H1 (cell line): ENCODE measurements around the gene SETX. TPM values are rescaled to one million over a fixed set of nuclear protein-coding genes. Genes with fewer than 3 reads are reported as not detected.

Experiments
- CTCF ChIA-PET: fragments of 300-600 bp; sonication (Branson Sonifier 250); formaldehyde crosslinking; loops from one replicate; lab custom pipeline; 2021; ENCODE audit not compliant: partially characterized antibody; lab: Charles Lee
- POLR2A ChIA-PET: fragments of 300-600 bp; sonication (Branson Sonifier 250); formaldehyde crosslinking; loops from one replicate; lab custom pipeline; 2021; ENCODE audit warnings: inconsistent platforms; ENCODE audit not compliant: partially characterized antibody; lab: Charles Lee
- DNase-seq, 2 experiments: peaks; one replicate each; pipeline versions ENCODE4 v3.0.0 to v3.0.0-alpha.2; 2010 to 2022; ENCODE audit warnings: low spot score in 2 of 2, low read depth in 1 of 2, mixed read lengths in 1 of 2
- FAIRE-seq: peaks from 2 replicates; lab custom pipeline; 2011; peaks lifted over from hg19 to GRCh38; lab: Jason Lieb, UNC
- H2AFZ ChIP-seq: 2 replicates; pipeline ENCODE4 v1.8.1; 2012; ENCODE audit warnings: low read length, inconsistent platforms
- H2AK5ac ChIP-seq: 2 replicates; pipeline ENCODE4 v1.6.1; 2013; ENCODE audit warnings: low read depth, low read length
- H2BK120ac ChIP-seq: replicated peaks from 2 replicates; pipeline ENCODE3; 2013; ENCODE audit warnings: low read depth, low read length, inconsistent platforms
- H2BK12ac ChIP-seq: 2 replicates; pipeline ENCODE4 v1.6.1; 2013; ENCODE audit warnings: low read depth, low read length
- H2BK15ac ChIP-seq: 2 replicates; pipeline ENCODE4 v1.6.1; 2013; ENCODE audit warnings: low read length
- H2BK20ac ChIP-seq: 2 replicates; pipeline ENCODE4 v1.6.1; 2013; ENCODE audit warnings: low read length
- H2BK5ac ChIP-seq: 2 replicates; pipeline ENCODE4 v1.6.1; 2013; ENCODE audit warnings: low read depth, low read length
- H3K14ac ChIP-seq: 2 replicates; pipeline ENCODE4 v1.6.1; 2013; ENCODE audit warnings: inconsistent platforms; ENCODE audit not compliant: insufficient read length
- H3K18ac ChIP-seq: 2 replicates; pipeline ENCODE4 v1.6.1; 2013; ENCODE audit warnings: low read length; ENCODE audit errors: extremely low read depth
- H3K23ac ChIP-seq: 2 replicates; pipeline ENCODE4 v1.6.1; 2013; ENCODE audit warnings: inconsistent platforms; ENCODE audit not compliant: insufficient read length
- H3K23me2 ChIP-seq: 2 replicates; pipeline ENCODE4 v1.6.1; 2013; ENCODE audit warnings: low read depth, low read length
- H3K27ac ChIP-seq: 2 replicates; pipeline ENCODE4 v1.6.1; 2011; ENCODE audit warnings: low read depth, low read length, inconsistent platforms
- H3K27me3 ChIP-seq, 4 experiments: replicated peaks in 1 of 4; 1 replicate in 1 of 4; 2 replicates in 3 of 4; pipeline versions ENCODE4 v1.6.1 to v1.8.1; 2011 to 2013; ENCODE audit warnings: low read length in 3 of 4, mild to moderate bottlenecking in 3 of 4, inconsistent platforms in 2 of 4, mixed read lengths in 2 of 4, moderate library complexity in 1 of 4; ENCODE audit not compliant: control insufficient read depth in 3 of 4, insufficient read depth in 3 of 4; ENCODE audit errors: extremely low read depth in 1 of 4
- H3K36me3 ChIP-seq, 4 experiments: 2 replicates each; pipeline versions ENCODE4 v1.6.1 to v1.8.1; 2011 to 2013; ENCODE audit warnings: mild to moderate bottlenecking in 4 of 4, low read length in 3 of 4, moderate library complexity in 2 of 4, control low read depth in 1 of 4, inconsistent platforms in 1 of 4; ENCODE audit not compliant: insufficient read depth in 4 of 4, control insufficient read depth in 2 of 4
- H3K4ac ChIP-seq: replicated peaks from 2 replicates; pipeline ENCODE3; 2013; ENCODE audit warnings: low read length, low read depth, mixed read lengths, inconsistent platforms; ENCODE audit not compliant: insufficient read length
- H3K4me1 ChIP-seq, 4 experiments: replicated peaks in 1 of 4; 1 replicate in 1 of 4; 2 replicates in 3 of 4; pipeline versions ENCODE4 v1.6.1 to v1.8.1; 2011 to 2013; ENCODE audit warnings: low read length in 3 of 4, inconsistent platforms in 2 of 4, mixed read lengths in 1 of 4; ENCODE audit not compliant: insufficient read depth in 4 of 4, control insufficient read depth in 3 of 4
- H3K4me2 ChIP-seq, 2 experiments: 2 replicates each; pipeline versions ENCODE4 v1.6.1 to v1.8.1; 2011 to 2013; ENCODE audit warnings: low read depth in 2 of 2, low read length in 2 of 2, control low read depth in 1 of 2, inconsistent platforms in 1 of 2, mild to moderate bottlenecking in 1 of 2; ENCODE audit not compliant: insufficient read depth in 1 of 2
- H3K4me3 ChIP-seq, 4 experiments: fragments of 200-600, 300-600 bp in 1 of 4; sonication (generic), shearing (Covaris generic), sonication (Bioruptor Twin) in 1 of 4; 2 replicates each; pipeline versions ENCODE4 v1.5.1 to v1.8.1; 2011 to 2016; ENCODE audit warnings: low read length in 4 of 4, low read depth in 3 of 4, control low read depth in 2 of 4, inconsistent platforms in 2 of 4, mild to moderate bottlenecking in 2 of 4, mixed read lengths in 1 of 4, moderate library complexity in 1 of 4; ENCODE audit not compliant: insufficient read depth in 2 of 4; ENCODE audit errors: extremely low read depth in 1 of 4
- H3K56ac ChIP-seq: replicated peaks from 2 replicates; pipeline ENCODE3; 2013; ENCODE audit warnings: low read depth, mild to moderate bottlenecking, mixed read lengths, low read length, inconsistent platforms; ENCODE audit not compliant: insufficient read length
- H3K79me1 ChIP-seq: 2 replicates; pipeline ENCODE4 v1.6.1; 2013; ENCODE audit warnings: low read depth, low read length, control low read depth
- H3K79me2 ChIP-seq, 2 experiments: 2 replicates each; pipeline versions ENCODE4 v1.6.1 to v1.8.1; 2012 to 2013; ENCODE audit warnings: low read length in 2 of 2, mild to moderate bottlenecking in 2 of 2, inconsistent platforms in 1 of 2; ENCODE audit not compliant: insufficient read depth in 2 of 2, control insufficient read depth in 1 of 2
- H3K9ac ChIP-seq, 4 experiments: replicated peaks in 1 of 4; 1 replicate in 1 of 4; 2 replicates in 3 of 4; pipeline versions ENCODE4 v1.6.1 to v1.8.1; 2011 to 2013; ENCODE audit warnings: low read depth in 3 of 4, low read length in 3 of 4, control low read depth in 2 of 4, mild to moderate bottlenecking in 2 of 4, moderate library complexity in 2 of 4, inconsistent platforms in 1 of 4; ENCODE audit errors: extremely low read depth in 1 of 4
- H3K9me3 ChIP-seq, 2 experiments: 2 replicates each; pipeline versions ENCODE4 v1.6.1 to v1.8.1; 2012 to 2013; ENCODE audit warnings: mild to moderate bottlenecking in 2 of 2, moderate library complexity in 2 of 2, control low read depth in 1 of 2, inconsistent platforms in 1 of 2, low read depth in 1 of 2, low read length in 1 of 2, mixed read lengths in 1 of 2; ENCODE audit not compliant: insufficient read depth in 2 of 2
- H4K20me1 ChIP-seq, 2 experiments: replicated peaks in 1 of 2; 2 replicates each; pipeline versions ENCODE3 to v1.8.1; 2011 to 2013; ENCODE audit warnings: inconsistent platforms in 2 of 2, low read length in 2 of 2, mild to moderate bottlenecking in 1 of 2; ENCODE audit not compliant: insufficient read depth in 2 of 2, control insufficient read depth in 1 of 2
- H4K5ac ChIP-seq: 2 replicates; pipeline ENCODE4 v1.6.1; 2013; ENCODE audit warnings: low read length, low read depth, mixed read lengths, inconsistent platforms; ENCODE audit not compliant: insufficient read length
- H4K8ac ChIP-seq: 2 replicates; pipeline ENCODE4 v1.8.0; 2013; ENCODE audit warnings: mild to moderate bottlenecking, moderate library complexity, low read length, inconsistent platforms; ENCODE audit not compliant: insufficient read depth; ENCODE audit errors: extremely low read depth
- H4K91ac ChIP-seq: replicated peaks from 2 replicates; pipeline ENCODE3; 2013; ENCODE audit warnings: low read length, mixed read lengths, inconsistent platforms; ENCODE audit not compliant: insufficient read length
- CBX8 ChIP-seq: fragments of 300-800, 300-1000 bp; sonication (generic); IDR thresholded peaks from 2 replicates; pipeline ENCODE4 v1.7.1; 2016; ENCODE audit warnings: low read depth, low read length, borderline replicate concordance
- CHD2 ChIP-seq: IDR thresholded peaks from 2 replicates; pipeline ENCODE4 v1.6.1; 2012; ENCODE audit warnings: low read length, improper control_type of control experiment
- CTCF ChIP-seq, 3 experiments: IDR thresholded peaks; 1 replicate in 2 of 3; 2 replicates in 1 of 3; pipeline versions ENCODE4 v1.5.1 to v1.6.1; 2011; ENCODE audit warnings: low read length in 3 of 3, mild to moderate bottlenecking in 3 of 3, inconsistent platforms in 2 of 3, low read depth in 1 of 3, moderate library complexity in 1 of 3; ENCODE audit not compliant: insufficient read depth in 1 of 3; ENCODE audit errors: control extremely low read depth in 1 of 3
- EP300 ChIP-seq, 2 experiments: IDR thresholded peaks; 1 replicate in 1 of 2; 2 replicates in 1 of 2; pipeline ENCODE4 v1.6.1; 2011 to 2012; ENCODE audit warnings: low read depth in 2 of 2, low read length in 2 of 2, mild to moderate bottlenecking in 2 of 2, borderline replicate concordance in 1 of 2, inconsistent platforms in 1 of 2, moderate library complexity in 1 of 2
- JUN ChIP-seq: IDR thresholded peaks from 2 replicates; pipeline ENCODE4 v1.6.1; 2011; ENCODE audit warnings: low read depth, mild to moderate bottlenecking, improper control_type of control experiment, low read length
- RAD21 ChIP-seq, 2 experiments: IDR thresholded peaks in 1 of 2; conservative IDR thresholded peaks in 1 of 2; 2 replicates each; pipeline ENCODE4 v1.6.1; 2011; ENCODE audit warnings: low read depth in 2 of 2, low read length in 2 of 2, improper control_type of control experiment in 1 of 2, inconsistent platforms in 1 of 2, mild to moderate bottlenecking in 1 of 2, moderate library complexity in 1 of 2
- RFX5 ChIP-seq: IDR thresholded peaks from 2 replicates; pipeline ENCODE4 v1.6.1; 2011; ENCODE audit warnings: low read depth, low read length, improper control_type of control experiment, borderline replicate concordance
- TAF1 ChIP-seq: IDR thresholded peaks from 2 replicates; pipeline ENCODE4 v1.6.1; 2011; ENCODE audit warnings: mild to moderate bottlenecking, low read depth, low read length
- TBP ChIP-seq: IDR thresholded peaks from 2 replicates; pipeline ENCODE4 v1.6.1; 2011; ENCODE audit warnings: low read depth, low read length, improper control_type of control experiment
- TEAD4 ChIP-seq: IDR thresholded peaks from 2 replicates; pipeline ENCODE4 v1.6.1; 2012; ENCODE audit warnings: low read depth, low read length, inconsistent platforms, mixed read lengths
- YY1 ChIP-seq: IDR thresholded peaks from 2 replicates; pipeline ENCODE4 v1.6.1; 2011; ENCODE audit warnings: low read depth, mild to moderate bottlenecking, low read length
- WGBS, 2 experiments: shearing (Covaris generic) in 1 of 2; methylation state at CpG; one replicate each; pipeline versions ENCODE4 v1.1.6 to v1.1.7; 2013 to 2015; ENCODE audit warnings: low lambda C conversion rate in 2 of 2, mixed read lengths in 2 of 2, inconsistent platforms in 1 of 2, low coverage in 1 of 2, missing lambda C conversion rate in 1 of 2; ENCODE audit not compliant: insufficient replicate concordance in 2 of 2, insufficient coverage in 1 of 2, insufficient read length in 1 of 2; ENCODE audit errors: extremely low coverage in 1 of 2, missing lambda C conversion rate in 1 of 2; 5-methylcytosine and 5-hydroxymethylcytosine counted together
- polyA plus RNA-seq, 7 experiments: library from polyadenylated mRNA; depleted of rRNA in 3 of 7; stranded (reverse) in 5 of 7; unstranded in 2 of 7; fragments of >200 nt in 5 of 7; fragments of 200-250 nt in 2 of 7; gene quantifications; 1 replicate in 5 of 7; 2 replicates in 1 of 7; 4 replicates in 1 of 7; pipeline versions ENCODE4 v1.2.1 to v1.2.3, GENCODE V29; 2011 to 2013; ENCODE audit warnings: missing spikeins in 2 of 7, mixed read lengths in 2 of 7
- total RNA-seq: library from RNA; stranded (reverse); fragmentation: NEBNext Ultra II Directional; extraction: Animal tissue kit (Norgen Biotek cat#: 25700); gene quantifications from 2 replicates; pipeline ENCODE4 v1.2.1, GENCODE V29; 2021

Gene SETX
- total and polyA plus RNA-seq, 2 of the 8 experiments (the other 6 are each of a cell fraction or from before 2014, with no cell fraction given): 15.1 to 37.9 TPM

GRCh38 chr9:132245465-132245864, 109.3 kb downstream of the SETX start:
- Histone ChIP-seq H3K36me3 (no peaks in the 10 kb centered on the region), H3K27ac (no peak overlapping the region), H3K79me1 (no peaks in the 10 kb centered on the region), H3K23me2 (peaks cover 14% of the 10 kb centered on the region; the same call in 1 of the 2 replicates), H2BK15ac (peak overlapping the region; percentile 2; the same call in 1 of the 2 replicates), H2BK12ac (peak overlapping the region; percentile 27; the same call in 1 of the 2 replicates), H4K8ac (no peak overlapping the region), H3K4me1 (peaks cover 2 to 19% (median 12%) of the 10 kb centered on the region in 4 experiments), H3K9me3 (peaks cover 0 to 4% of the 10 kb centered on the region in 2 experiments; a peak in 1 of 4 replicates), H4K20me1 (peaks cover 0 to 2% of the 10 kb centered on the region in 2 experiments), H4K5ac (no peak overlapping the region), H2BK120ac (peak overlapping the region; percentile 43), H2AK5ac (no peak overlapping the region), H2AFZ (no peak overlapping the region), H3K79me2 (no peaks in the 10 kb centered on the region), H3K18ac (no peak overlapping the region), H2BK5ac (no peak overlapping the region), H3K4me3 (no peak overlapping the region), H3K4ac (peak overlapping the region; percentile 96), H3K23ac (no peak overlapping the region), H3K56ac (no peak overlapping the region), H3K14ac (no peak overlapping the region), H3K9ac (no peak overlapping the region), H3K4me2 (no peak overlapping the region), H2BK20ac (no peak overlapping the region), H3K27me3 (peaks cover 0 to 20% (median 15%) of the 10 kb centered on the region in 4 experiments; a peak in 6 of 7 replicates), H4K91ac (no peak overlapping the region)
- WGBS, 2 experiments: 88% methylated on average over 9 of the region's 9 CpGs; no CpG with 5 or more reads in 1 of the 2 experiments
- no peak for FAIRE-seq
- POLR2A ChIA-PET: no interaction called here
- DNase-seq: no peak
- CTCF ChIA-PET: interaction anchor here (0.7 to 9.9 kb wide), 5 partner anchors 8 to 482 kb away, joined by 3 to 87 read pairs (median 3); no protein-coding TSS in a partner anchor
- no peak for TF ChIP-seq TAF1
- TF ChIP-seq EP300 (IDR thresholded peaks at IDR 0.05; ENCODE audit: borderline replicate concordance in 1 of 2, low read depth in 2 of 2, low read length in 2 of 2): no peak
- TF ChIP-seq RAD21 (IDR thresholded peaks at IDR 0.05 in 1 of 2, conservative IDR thresholded peaks at IDR 0.05 in 1 of 2; ENCODE audit: low read depth in 2 of 2, low read length in 2 of 2): no peak
- TF ChIP-seq TBP: no peak
- no peak for TF ChIP-seq CHD2
- no peak for TF ChIP-seq YY1
- TF ChIP-seq TEAD4: no peak
- TF ChIP-seq CTCF (IDR thresholded peaks at IDR 0.05; ENCODE audit: control extremely low read depth in 1 of 3, insufficient read depth in 1 of 3, low read depth in 1 of 3, low read length in 3 of 3): no peak
- no peak for TF ChIP-seq RFX5
- no peak for TF ChIP-seq JUN
- no peak for TF ChIP-seq CBX8
